Endodermal cell (in vitro differentiated cells): Measurements from ENCODE around the gene CYP26C1. TPM values are rescaled to one million over a fixed set of nuclear protein-coding genes. Genes with fewer than 3 reads are reported as not detected.

Experiments
- DNase-seq: peaks from one replicate; pipeline ENCODE4 v3.0.0-alpha.2; 2017
- H3K27ac ChIP-seq: 2 replicates; pipeline ENCODE4 v1.5.1; 2013; ENCODE audit warnings: mild to moderate bottlenecking, low read depth, low read length, moderate library complexity
- H3K27me3 ChIP-seq: 2 replicates; pipeline ENCODE4 v1.6.1; 2013; ENCODE audit warnings: mild to moderate bottlenecking, low read length, moderate library complexity; ENCODE audit not compliant: insufficient read depth, control insufficient read depth, poor library complexity, severe bottlenecking
- H3K36me3 ChIP-seq: 2 replicates; pipeline ENCODE4 v1.7.0; 2013; ENCODE audit warnings: mild to moderate bottlenecking, low read length, moderate library complexity; ENCODE audit not compliant: control insufficient read depth, insufficient read depth
- H3K4me1 ChIP-seq: one replicate; pipeline ENCODE4 v1.7.0; 2013; ENCODE audit warnings: low read length; ENCODE audit not compliant: control insufficient read depth, insufficient read depth
- H3K4me3 ChIP-seq: 2 replicates; pipeline ENCODE4 v1.5.1; 2013; ENCODE audit warnings: mild to moderate bottlenecking, low read length, moderate library complexity
- H3K9ac ChIP-seq: 2 replicates; pipeline ENCODE4 v1.6.1; 2013; ENCODE audit warnings: mild to moderate bottlenecking, low read length, moderate library complexity; ENCODE audit not compliant: poor library complexity, severe bottlenecking; ENCODE audit errors: extremely low read depth
- H3K9me3 ChIP-seq: 2 replicates; pipeline ENCODE4 v1.6.1; 2013; ENCODE audit warnings: mild to moderate bottlenecking, low read length, moderate library complexity; ENCODE audit not compliant: control insufficient read depth
- H3K27ac Mint-ChIP-seq: 2 replicates; pipeline ENCODE4 v1.8.0; 2020; ENCODE audit warnings: mixed read lengths
- H3K27me3 Mint-ChIP-seq: 2 replicates; pipeline ENCODE4 v1.8.0; 2021; ENCODE audit warnings: mild to moderate bottlenecking, mixed read lengths; ENCODE audit not compliant: insufficient read depth
- H3K36me3 Mint-ChIP-seq: 2 replicates; pipeline ENCODE4 v1.8.0; 2020; ENCODE audit warnings: low read depth, mixed read lengths
- H3K4me1 Mint-ChIP-seq: 2 replicates; pipeline ENCODE4 v1.8.0; 2020; ENCODE audit warnings: mixed read lengths
- H3K4me3 Mint-ChIP-seq: 2 replicates; pipeline ENCODE4 v1.8.0; 2020; ENCODE audit warnings: mild to moderate bottlenecking, moderate library complexity, mixed read lengths
- H3K9me3 Mint-ChIP-seq: 2 replicates; pipeline ENCODE4 v1.8.0; 2020; ENCODE audit warnings: mild to moderate bottlenecking, mixed read lengths
- CTCF ChIP-seq: fragments of 200-600 bp; sonication (generic); conservative IDR thresholded peaks from 2 replicates; pipeline ENCODE4 v1.5.0; 2021; ENCODE audit warnings: antibody characterized with exemption, mild to moderate bottlenecking
- WGBS, 2 experiments: methylation state at CpG; one replicate each; pipeline versions ENCODE4 v1.1.5 to v1.1.7; 2013; ENCODE audit warnings: missing lambda C conversion rate in 2 of 2, mixed read lengths in 1 of 2; ENCODE audit not compliant: insufficient coverage in 1 of 2, insufficient read length in 1 of 2; 5-methylcytosine and 5-hydroxymethylcytosine counted together
- total RNA-seq, 2 donors: library from RNA; stranded (reverse); fragmentation: NEBNext Ultra II Directional in 1 of 2; extraction: Animal tissue kit (Norgen Biotek cat#: 25700) in 1 of 2; gene quantifications; 2 replicates in 1 of 2; 3 replicates in 1 of 2; pipeline ENCODE4 v1.2.1, GENCODE V29; 2021

CYP26C1 gene
- total RNA-seq, 2 donors from 2014 or later = 0.35 to 0.44 TPM

GRCh38 chr10:93073539-93074146 lies 13.0 kb downstream of the CYP26C1 start, which contains the start of gene CYP26A1:
CYP26A1 (plus strand) TSS chr10:93073893; CDS start chr10:93073935, 42 bp downstream.
- 0 to 1% methylated on average over 34 to 52 of the region's 52 CpGs for WGBS, 2 experiments
- Histone ChIP-seq H3K4me1 (peaks cover 3% of the 10 kb centered on the region), H3K4me3 (peak within 1 kb of the TSS; percentile 93), H3K36me3 (peaks cover 43% of the 10 kb centered on the region), H3K27me3 (peaks cover 27% of the 10 kb centered on the region), H3K9me3 (no peaks in the 10 kb centered on the region), H3K9ac (peak within 1 kb of the TSS; percentile 98), H3K27ac (peak within 1 kb of the TSS; percentile 18)
- Mint-ChIP-seq H3K9me3 (peaks cover 2% of the 10 kb centered on the region), H3K36me3 (peaks cover 36% of the 10 kb centered on the region), H3K27me3 (peaks cover 64% of the 10 kb centered on the region), H3K4me3 (peak within 1 kb of the TSS; percentile 99), H3K27ac (peak within 1 kb of the TSS; percentile 90), H3K4me1 (peaks cover 23% of the 10 kb centered on the region)
- peak; percentile 93 for DNase-seq
- no peak for TF ChIP-seq CTCF

- Histone ChIP-seq H3K27ac (peak overlapping the region; percentile 18), H3K36me3 (peaks cover 43% of the 10 kb centered on the region), H3K9me3 (no peaks in the 10 kb centered on the region), H3K4me3 (peak overlapping the region; percentile 93), H3K27me3 (peaks cover 22% of the 10 kb centered on the region), H3K9ac (peak overlapping the region; percentile 98), H3K4me1 (peaks cover 3% of the 10 kb centered on the region)
- peaks cover 36% of the 10 kb centered on the region for H3K36me3 Mint-ChIP-seq
- peak; percentile 84 for DNase-seq
- no peak for TF ChIP-seq CTCF
- H3K27me3 Mint-ChIP-seq = peaks cover 59% of the 10 kb centered on the region
- H3K27ac Mint-ChIP-seq = peak overlapping the region; percentile 78
- 0 to 1% methylated on average over 23 to 40 of the region's 40 CpGs for WGBS, 2 experiments
- peaks cover 20% of the 10 kb centered on the region for H3K4me1 Mint-ChIP-seq
- H3K9me3 Mint-ChIP-seq = peaks cover 2% of the 10 kb centered on the region
- H3K4me3 Mint-ChIP-seq = peak overlapping the region; percentile 99
Observed at GRCh38 chr10:93074147-93074596, 13.6 kb downstream of the CYP26C1 start.

- Histone ChIP-seq H3K27me3 (peaks cover 16% of the 10 kb centered on the region), H3K4me1 (peaks cover 3% of the 10 kb centered on the region), H3K9me3 (no peaks in the 10 kb centered on the region), H3K9ac (peak overlapping the region; percentile 98), H3K4me3 (peak overlapping the region; percentile 93), H3K36me3 (peaks cover 43% of the 10 kb centered on the region), H3K27ac (peak overlapping the region; percentile 18)
- Mint-ChIP-seq H3K27ac (peak overlapping the region; percentile 78), H3K27me3 (peaks cover 53% of the 10 kb centered on the region), H3K4me1 (peaks cover 20% of the 10 kb centered on the region), H3K9me3 (peaks cover 2% of the 10 kb centered on the region), H3K36me3 (peaks cover 36% of the 10 kb centered on the region), H3K4me3 (peak overlapping the region; percentile 99)
- peak; percentile 78 for DNase-seq
- 1 to 2% methylated on average over 46 to 67 of the region's 67 CpGs for WGBS, 2 experiments
- no peak for TF ChIP-seq CTCF
Observed at GRCh38 chr10:93074597-93075368, 14.2 kb downstream of the CYP26C1 start.
